HG03159 (cell line): ENCODE results near the gene TBXAS1.

Experiments used
- ATAC-seq: cut with Tn5 transposase; IDR thresholded peaks from one replicate; pipeline ENCODE4 v1.9.1; 2021; ENCODE audit warnings: mild to moderate bottlenecking, moderate library complexity; ENCODE audit not compliant: unreplicated experiment

The TBXAS1 gene

GRCh38 chr7:139854124-139854511 is 25.1 kb downstream of the TBXAS1 start:
- no peak for ATAC-seq

DNA sequence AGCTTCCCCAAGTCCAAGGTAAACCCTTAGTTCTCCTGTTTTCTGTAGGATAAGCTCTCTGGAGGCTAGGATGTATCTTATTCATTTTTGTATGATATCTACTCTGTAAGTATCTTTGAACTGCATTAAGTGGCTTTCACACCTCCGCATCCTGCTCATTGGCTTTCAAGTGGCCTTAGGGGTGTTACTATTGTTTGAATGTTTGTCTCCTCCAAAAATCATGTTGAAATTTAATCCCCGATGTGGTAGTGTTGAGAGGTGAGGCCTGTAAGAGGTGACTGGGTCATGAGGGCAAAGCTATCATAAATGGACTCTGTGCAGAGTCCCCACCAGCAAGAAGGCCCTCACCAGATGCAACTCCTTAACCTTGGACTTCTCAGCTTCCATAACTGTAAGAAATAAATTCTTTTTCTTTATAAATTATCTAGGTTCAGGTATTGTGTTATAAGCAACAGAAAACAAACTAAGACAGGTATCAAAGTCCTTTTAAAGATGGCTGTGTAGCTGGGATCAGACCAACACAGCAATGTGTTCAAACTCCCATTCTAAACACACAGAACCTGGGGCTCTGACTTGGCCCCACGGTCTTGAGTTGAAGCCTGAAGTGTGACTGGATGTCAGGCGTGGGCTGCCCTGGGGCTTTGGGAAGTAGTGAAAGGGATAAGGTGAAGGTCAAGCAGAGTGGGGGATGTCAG is 25.9 kb downstream of the TBXAS1 start:
- peak; percentile 25 for ATAC-seq

GRCh38 chr7:139855498-139856270 is 26.6 kb downstream of the TBXAS1 start:
- peak; percentile 81 for ATAC-seq

DNA sequence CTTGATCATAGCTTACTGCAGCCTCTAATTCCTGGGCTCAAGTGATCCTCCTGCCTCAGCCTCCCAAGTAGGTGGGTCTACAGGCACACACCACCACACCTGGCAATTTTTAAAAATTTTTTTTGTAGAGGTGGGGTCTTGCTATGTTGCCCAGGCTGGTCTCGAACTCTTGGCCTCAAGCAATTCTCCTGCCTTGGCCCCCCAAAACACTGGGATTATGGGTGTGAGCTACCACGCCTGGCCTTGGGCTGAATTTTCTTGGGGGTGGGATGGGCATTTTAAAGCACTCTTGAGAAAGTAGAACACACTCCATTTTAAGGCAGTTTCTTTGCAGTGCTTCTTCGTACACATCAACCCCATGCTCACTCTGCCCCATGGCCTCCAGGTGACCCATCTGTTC is 28.7 kb downstream of the TBXAS1 start:
- ATAC-seq, result no peak

DNA sequence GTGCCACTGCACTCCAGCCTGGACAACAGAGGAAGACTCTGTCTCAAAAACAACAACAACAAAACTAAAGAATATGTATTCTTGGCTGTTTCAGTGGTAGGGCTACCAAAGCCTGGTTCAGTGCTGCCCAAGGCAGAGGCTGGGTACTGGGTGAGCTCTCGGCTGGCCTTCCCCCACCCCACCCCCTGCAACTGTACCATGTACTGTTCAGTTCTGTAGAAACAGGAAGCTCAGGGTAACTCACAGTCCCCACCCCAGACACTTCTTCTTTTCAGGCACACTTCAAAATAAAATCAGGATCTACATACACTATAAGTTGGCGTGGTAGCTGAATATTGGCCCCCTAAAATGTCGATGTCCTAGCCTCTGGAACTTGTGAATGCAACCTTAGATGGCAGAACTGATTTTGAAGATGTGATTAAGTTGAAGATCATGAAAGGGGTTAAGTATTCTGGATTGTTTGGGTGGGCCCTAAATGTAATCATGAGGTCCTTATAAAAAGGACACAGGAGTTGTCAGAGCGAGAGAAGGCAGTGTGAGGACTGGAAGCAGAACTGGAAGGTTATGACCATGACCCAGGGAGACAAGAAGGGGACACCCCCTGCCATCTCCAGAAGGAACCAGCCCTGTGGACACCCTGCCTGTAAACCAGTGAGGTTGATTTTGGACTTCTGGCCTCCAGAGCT is 31.2 kb downstream of the TBXAS1 start:
- no peak for ATAC-seq

GRCh38 chr7:139861803-139862202 is 32.7 kb downstream of the TBXAS1 start:
- ATAC-seq, result no peak

DNA sequence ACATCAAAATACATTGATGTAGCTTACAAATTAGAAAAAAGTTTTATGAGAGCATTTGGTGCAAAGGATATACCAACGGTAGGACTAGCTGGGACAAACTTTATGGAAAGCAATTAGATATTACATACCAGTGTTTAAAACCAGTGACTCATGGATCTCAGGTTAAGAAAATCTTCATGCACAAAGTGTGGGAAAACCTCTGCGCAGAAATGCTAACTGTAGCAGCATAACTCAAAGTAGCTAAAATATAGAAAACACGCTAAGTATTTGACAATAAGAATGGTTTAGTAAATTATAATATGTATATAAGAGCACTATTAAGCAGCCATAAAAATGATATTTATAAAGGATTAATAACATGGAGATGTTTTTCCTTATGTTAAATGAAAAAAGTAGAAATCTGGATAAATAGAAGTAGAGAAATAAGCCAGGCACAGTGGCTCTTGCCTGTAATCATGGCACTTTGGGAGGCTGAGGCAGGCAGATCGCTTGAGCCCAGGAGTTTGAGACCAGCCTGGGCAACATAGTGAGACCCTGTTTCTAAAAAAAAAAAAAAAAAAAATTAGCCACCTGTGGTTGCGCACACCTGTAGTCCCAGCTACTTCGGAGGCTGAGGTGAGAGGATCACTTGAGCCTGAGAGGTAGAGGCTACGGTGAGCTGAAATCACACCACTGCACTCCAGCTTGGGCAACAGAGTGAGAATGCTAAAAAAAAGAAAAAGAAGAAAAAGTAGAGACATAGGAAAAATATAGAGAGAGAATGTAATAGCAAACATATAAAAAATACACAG is 37.2 kb downstream of the TBXAS1 start:
- no peak for ATAC-seq

- ATAC-seq, result no peak
These were observed 38.8 kb downstream of the TBXAS1 start for GRCh38 chr7:139867847-139868246.

GRCh38 chr7:139869886-139870285 is 40.8 kb downstream of the TBXAS1 start:
- no peak for ATAC-seq

DNA sequence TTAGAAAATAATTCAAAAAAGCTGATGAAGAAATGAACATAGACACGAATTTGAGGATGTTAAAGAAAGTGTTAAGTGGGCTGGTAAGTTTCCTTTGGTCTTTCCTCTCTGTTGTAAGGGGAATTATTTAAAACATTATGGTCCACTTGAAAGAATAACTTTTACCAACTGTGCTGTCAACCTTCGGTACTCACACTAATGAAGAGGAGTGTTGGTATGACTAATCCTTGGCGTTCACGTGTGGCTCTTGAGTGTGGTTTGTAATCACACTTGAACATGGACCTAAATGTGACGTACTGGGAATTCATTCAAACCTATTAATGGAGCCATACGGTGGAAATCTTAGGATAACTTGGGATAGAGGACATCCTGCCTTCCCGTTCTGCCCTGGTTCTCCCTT is 41.3 kb downstream of the TBXAS1 start:
- no peak for ATAC-seq

GRCh38 chr7:139871331-139871730 is 42.3 kb downstream of the TBXAS1 start:
- no peak for ATAC-seq

DNA sequence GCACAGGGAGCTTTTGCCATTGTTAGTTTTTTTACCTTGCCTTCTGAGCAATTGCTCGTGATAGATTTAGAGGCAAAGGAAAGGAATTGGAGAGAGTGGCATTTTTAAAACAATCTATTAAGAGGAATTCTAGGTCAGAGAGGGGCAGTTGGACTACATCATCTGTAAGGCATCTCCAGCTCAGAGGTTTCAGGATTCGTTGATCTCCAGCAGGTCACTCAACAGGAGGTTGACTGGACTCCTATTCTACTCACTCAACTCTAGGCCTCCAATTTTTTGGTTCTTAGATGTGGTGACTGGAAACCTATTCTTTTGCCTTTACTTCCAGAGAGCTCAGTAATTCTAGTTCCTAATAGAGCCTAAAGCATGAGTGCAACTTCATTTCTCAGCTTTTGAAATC is 42.8 kb downstream of the TBXAS1 start:
- no peak for ATAC-seq

GRCh38 chr7:139873593-139874301 is 44.7 kb downstream of the TBXAS1 start:
- no peak for ATAC-seq

DNA sequence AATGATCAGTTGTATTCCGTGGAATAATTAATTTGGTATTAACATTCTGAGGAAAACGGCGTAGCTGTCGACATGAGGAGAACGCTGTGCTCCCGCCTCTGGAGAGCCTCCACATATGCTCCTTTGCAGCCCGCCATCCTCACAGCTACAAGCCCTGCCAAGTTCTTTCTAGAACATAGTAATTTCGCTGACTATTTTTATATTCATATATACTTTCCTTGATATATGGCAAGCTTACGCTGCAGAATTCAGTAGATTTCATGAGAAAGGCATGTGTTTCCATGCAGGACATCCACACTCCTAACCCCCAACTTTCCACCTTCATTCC is 45.2 kb downstream of the TBXAS1 start:
- ATAC-seq, result no peak

- peak; percentile 90 for ATAC-seq
These were observed 46.8 kb downstream of the TBXAS1 start for GRCh38 chr7:139875821-139876241.

DNA sequence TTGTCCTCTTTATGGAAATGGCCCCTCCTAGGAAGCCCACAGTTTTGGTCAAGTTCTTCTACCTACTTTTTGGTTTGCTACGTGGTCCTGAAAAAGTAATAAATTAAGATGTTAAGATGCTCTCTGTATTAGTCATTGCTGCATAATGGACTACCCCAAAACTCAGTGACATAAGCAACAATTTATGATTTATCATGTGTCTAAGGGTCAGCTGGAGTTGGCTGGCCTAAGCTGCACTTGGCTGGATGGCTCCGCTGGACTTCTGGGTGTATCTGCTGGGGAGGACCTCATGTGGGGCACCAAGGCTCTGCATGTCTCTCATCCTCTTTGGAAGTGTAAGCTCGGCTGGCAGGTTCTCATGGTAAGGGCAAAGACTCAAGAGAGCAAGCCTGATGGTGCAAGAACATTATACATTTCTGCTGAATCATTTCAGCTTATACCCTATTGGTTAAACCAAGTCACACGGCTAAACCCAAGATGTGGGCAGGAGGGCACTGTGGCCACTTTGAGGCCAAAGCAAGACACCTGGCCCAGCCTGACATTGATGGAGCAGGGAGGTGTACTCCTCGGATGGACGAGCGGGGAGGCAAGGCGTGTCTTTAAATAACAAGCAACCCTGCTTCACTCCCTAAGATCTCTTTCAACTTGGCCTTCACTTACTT is 47.7 kb downstream of the TBXAS1 start:
- ATAC-seq, result no peak

DNA sequence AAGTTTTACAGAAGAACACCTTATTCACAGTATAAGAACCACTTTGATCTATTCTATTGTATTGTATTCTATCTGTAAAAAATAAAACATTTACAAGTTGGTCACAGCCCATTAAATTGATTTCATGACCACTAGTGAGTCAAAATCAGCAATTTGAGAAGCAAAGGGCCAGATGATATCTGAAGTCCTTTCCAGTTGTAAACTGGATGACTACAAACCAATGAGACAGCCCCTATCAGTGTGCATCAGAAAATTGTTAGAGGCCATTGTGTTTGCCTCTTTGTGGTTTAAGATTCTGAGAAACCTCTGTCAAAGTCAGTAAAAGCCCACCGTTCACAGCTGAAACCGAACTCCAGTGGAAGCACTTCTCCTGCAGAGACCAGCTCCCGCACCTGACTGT is 54.8 kb downstream of the TBXAS1 start:
- ATAC-seq, result no peak

DNA sequence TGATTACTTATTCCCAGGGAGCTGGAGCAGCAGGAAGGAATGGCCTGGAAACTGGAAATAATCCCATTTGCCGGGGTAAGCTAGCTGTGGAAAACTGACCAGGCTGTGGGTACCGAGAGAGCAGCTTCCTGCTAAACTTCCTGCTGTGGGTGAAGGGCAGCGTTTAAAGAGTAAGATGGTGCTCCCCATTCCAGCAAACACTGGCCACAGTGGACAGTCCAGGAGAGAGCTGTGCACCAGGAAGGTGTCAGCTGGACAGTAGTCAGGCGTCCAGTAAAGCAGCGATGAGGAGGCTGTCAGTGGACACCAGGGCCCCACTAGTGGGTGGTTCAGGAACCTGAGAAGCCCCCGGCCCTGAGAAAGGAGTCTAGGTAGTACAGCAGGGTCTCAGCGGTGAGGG is 55.4 kb downstream of the TBXAS1 start:
- no peak for ATAC-seq

GRCh38 chr7:139885511-139885910 is 56.4 kb downstream of the TBXAS1 start:
- ATAC-seq, result no peak

DNA sequence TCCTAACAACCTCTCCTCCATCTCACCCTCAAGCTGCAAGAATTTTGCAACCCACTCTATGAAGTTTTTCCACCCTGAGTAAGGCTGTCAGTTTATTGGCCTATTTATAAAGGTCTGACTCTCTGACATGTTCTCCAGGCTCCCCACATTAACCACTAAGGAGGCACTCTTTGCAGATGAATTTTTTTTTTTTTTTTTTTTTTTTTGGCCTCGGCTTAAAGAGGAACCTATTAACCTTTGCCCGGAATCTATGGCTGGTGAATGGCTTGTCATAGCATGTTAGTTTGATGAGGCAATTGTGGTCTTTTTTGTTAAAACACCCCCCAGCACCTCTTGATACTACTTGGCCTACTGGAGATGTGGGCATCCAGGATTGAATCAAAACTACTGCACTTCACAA is 57.1 kb downstream of the TBXAS1 start:
- no peak for ATAC-seq
